KOPT-K1 (cell line): ENCODE data around the gene VSIG2.

Experiments
- H3K27ac ChIP-seq: fragments of 200-600 bp; sonication (generic); 2 replicates; pipeline ENCODE4 v1.5.1; 2016; ENCODE audit warnings: antibody characterized with exemption, mild to moderate bottlenecking, low read depth, low read length; ENCODE audit not compliant: poor library complexity, severe bottlenecking
- H3K36me3 ChIP-seq: fragments of 200-600 bp; sonication (generic); 2 replicates; pipeline ENCODE4 v1.5.1; 2017; ENCODE audit warnings: antibody characterized with exemption, mild to moderate bottlenecking, low read length, moderate library complexity; ENCODE audit not compliant: insufficient read depth
- H3K9me3 ChIP-seq: fragments of 200-600 bp; sonication (generic); 2 replicates; pipeline ENCODE4 v1.5.1; 2017; ENCODE audit warnings: antibody characterized with exemption, low read length, mild to moderate bottlenecking; ENCODE audit not compliant: insufficient read depth, poor library complexity, severe bottlenecking

Gene VSIG2

DNA sequence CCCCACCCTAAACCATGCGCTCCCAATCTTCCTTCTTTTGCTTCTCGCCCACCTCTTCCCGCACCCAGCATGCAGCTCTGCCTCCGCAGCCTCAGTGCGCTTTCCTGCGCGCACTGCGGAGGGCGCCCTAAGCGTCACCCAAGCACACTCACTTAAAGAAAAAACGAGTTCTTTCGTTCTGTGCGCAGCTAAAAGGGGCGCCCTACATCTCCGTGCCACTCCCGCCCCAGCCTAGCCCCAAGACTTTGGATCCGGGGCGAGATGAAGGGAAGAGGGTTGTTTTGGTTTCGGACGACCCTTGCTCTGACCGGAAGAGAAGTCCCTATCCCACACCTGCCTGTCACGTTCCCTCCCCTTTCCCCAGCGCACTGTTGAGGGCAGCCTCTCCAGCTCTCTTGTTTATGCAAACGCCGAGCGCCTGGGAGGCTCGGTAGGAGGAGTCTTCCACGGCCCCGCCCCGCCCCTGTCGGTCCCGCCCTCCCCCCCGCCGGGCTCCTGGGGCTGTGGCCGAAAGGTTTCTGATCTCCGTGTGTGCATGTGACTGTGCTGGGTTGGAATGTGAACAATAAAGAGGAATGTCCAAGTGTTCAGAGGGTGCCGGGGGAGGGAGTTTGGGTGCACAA is 5.3 kb downstream of the VSIG2 start:
- no peaks in the 10 kb centered on the region for H3K36me3 ChIP-seq
- H3K27ac ChIP-seq, result no peak overlapping the region
- no peaks in the 10 kb centered on the region for H3K9me3 ChIP-seq

DNA sequence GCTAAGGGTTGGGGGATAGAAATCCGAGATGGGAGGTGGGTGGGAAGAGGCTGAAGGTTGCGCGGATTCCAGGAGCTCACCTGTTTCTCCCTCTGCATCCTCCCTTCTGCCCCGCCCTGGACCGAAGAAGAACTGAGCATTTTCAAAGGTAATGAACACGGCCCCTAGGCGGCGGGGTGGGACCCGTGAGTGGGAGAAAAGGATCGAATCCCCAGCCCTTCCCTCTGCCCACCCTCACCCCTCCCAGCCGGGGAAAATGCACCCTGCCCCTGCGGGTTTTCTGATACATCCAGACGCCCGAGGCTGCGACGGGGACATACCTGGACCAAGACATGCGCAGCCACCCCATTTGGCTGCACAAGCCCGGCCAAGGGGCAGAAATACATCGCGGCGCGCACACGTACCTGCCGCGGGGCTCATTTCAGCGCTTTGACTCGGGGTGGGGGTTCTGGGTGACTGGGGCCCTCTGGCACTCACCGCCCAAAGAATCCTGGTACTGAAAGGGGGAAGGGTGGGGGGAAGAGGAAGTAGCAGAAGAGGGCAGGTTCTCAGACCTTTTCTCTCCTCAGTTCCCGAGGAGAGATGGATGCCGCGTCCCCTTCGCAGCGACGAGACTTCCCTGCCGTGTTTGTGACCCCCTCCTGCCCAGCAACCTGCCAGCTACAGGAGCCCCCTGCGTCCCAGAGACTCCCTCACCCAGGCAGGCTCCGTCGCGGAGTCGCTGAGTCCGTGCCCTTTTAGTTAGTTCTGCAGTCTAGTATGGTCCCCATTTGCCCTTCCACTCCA is 6.0 kb downstream of the VSIG2 start:
- Histone ChIP-seq H3K36me3 (no peaks in the 10 kb centered on the region), H3K9me3 (no peaks in the 10 kb centered on the region), H3K27ac (no peak overlapping the region)

- H3K36me3 ChIP-seq, result no peaks in the 10 kb centered on the region
- no peaks in the 10 kb centered on the region for H3K9me3 ChIP-seq
- H3K27ac ChIP-seq, result no peak overlapping the region
These were observed 6.7 kb downstream of the VSIG2 start for GRCh38 chr11:124745270-124745834.

GRCh38 chr11:124743050-124743449 is 9.0 kb downstream of the VSIG2 start:
- Histone ChIP-seq H3K27ac (no peak overlapping the region), H3K9me3 (no peaks in the 10 kb centered on the region), H3K36me3 (no peaks in the 10 kb centered on the region)

DNA sequence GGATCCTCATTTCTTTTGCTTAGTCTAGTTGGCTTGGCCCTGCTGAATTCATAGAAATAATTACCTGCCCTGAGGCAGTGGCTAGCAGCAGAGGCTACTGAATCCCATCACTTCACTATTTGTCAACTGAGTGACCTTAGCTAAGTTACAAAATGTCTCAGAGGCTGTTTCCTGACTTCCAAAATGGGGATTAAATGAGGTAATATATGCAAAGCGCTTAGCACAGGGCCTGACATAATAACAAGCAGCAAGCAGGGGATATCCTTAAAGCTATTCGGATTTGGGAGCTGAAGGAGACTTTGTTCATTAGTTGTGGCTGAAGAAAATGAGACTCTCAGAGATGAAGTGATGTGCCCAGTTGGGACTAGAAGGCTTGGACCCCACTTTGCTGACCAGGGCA is 9.5 kb downstream of the VSIG2 start:
- Histone ChIP-seq H3K27ac (no peak overlapping the region), H3K9me3 (no peaks in the 10 kb centered on the region), H3K36me3 (no peaks in the 10 kb centered on the region)

DNA sequence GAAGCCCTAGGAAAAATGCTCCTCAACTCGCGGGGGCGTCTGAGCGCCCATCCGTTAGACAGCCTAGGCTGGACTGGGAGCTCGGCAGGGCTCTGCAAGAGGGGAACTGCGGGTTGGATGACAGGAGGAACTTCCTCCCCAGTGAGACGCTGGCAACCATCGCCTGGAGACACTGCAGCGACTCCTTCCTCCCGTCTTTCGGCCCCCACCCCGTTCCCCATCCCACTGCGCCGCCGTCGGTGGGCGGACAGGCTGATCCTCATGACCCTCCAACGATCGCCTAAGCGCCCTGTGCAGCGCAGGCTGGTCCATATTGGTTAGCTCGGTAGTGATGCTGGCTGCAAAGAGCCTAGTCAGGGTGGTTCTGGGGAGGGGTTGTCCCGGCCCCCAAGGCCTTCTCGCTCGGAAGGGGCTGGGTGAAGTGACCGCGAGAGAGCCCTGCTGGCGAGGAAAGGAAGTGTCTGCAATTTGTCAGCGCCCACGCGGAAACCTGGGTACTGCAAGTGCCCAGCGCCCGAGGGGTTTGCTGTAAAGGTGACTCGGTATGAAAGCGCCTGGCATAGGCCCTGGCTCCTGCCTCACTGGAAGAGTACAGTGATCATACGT is 11.7 kb downstream of the VSIG2 start:
- no peaks in the 10 kb centered on the region for H3K9me3 ChIP-seq
- no peaks in the 10 kb centered on the region for H3K36me3 ChIP-seq
- H3K27ac ChIP-seq, result no peak overlapping the region

- no peaks in the 10 kb centered on the region for H3K9me3 ChIP-seq
- no peak within 1 kb of the TSS for H3K27ac ChIP-seq
- no peaks in the 10 kb centered on the region for H3K36me3 ChIP-seq
These were observed 12.4 kb downstream of the VSIG2 start, which contains the start of gene NRGN for GRCh38 chr11:124739479-124740276. Gene NRGN (plus strand): TSS chr11:124739942. CDS start chr11:124740085, 143 bp downstream.

DNA sequence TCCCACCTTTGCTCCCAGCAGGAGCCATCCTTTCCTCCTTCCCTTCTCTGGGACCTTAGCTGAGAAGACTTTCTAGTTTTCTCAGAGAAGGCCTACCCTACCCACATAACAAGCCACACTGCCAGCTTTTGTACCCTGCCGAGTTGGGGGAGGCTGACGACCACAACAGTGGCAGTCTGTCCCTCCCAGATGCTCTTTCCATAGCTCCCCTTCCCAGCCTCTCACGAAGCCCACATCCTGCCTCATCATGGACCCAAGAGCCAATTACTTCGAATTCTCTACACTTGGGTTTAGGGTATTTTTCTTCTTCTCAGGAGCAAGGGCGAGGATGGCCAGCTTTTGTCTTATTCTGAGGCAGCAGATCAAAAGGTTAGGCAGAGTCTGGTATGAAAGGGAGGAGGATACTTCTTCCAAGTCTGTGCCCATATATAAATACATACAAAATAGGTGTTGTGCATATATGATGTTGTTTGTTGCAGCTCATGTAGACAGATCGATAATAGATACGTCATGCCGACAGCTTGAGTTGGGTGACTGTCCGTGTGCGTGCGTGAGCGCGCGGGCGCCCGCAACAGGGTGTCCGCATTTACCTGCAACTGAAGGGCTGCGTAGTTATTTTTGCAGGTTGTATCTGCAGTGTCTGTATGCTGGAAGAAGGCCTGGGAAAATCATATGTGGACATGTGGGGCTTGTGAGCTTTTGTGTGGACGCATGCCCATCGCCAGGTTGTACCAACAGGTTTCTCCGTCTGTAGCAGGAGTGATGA is 13.2 kb downstream of the VSIG2 start:
- Histone ChIP-seq H3K27ac (no peak overlapping the region), H3K9me3 (no peaks in the 10 kb centered on the region), H3K36me3 (no peaks in the 10 kb centered on the region)

- no peak overlapping the region for H3K27ac ChIP-seq
- no peaks in the 10 kb centered on the region for H3K36me3 ChIP-seq
- no peaks in the 10 kb centered on the region for H3K9me3 ChIP-seq
These were observed 14.3 kb downstream of the VSIG2 start for GRCh38 chr11:124737638-124738305.

GRCh38 chr11:124736736-124737135 is 15.3 kb downstream of the VSIG2 start:
- H3K36me3 ChIP-seq, result no peaks in the 10 kb centered on the region
- no peaks in the 10 kb centered on the region for H3K9me3 ChIP-seq
- H3K27ac ChIP-seq, result no peak overlapping the region

DNA sequence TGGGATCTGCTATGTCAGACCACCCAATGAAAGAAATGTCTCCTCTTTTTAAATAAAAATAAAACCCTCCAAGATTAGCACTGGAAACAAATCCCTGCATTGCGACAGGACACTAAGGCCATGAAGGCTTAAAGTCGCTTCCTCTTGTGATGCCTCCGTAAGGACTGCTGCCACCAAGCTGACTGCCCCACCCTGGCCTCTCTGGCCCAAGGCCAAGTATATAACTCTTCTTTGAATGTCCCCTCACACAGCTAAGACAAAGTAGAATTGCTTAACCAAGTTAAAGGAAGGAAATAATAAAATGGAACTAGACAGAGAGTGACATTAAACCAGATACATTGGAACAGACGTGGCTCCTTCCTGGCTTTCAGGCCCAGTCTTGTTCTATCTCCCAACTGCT is 19.8 kb downstream of the VSIG2 start:
- Histone ChIP-seq H3K27ac (no peak overlapping the region), H3K36me3 (no peaks in the 10 kb centered on the region), H3K9me3 (no peaks in the 10 kb centered on the region)

DNA sequence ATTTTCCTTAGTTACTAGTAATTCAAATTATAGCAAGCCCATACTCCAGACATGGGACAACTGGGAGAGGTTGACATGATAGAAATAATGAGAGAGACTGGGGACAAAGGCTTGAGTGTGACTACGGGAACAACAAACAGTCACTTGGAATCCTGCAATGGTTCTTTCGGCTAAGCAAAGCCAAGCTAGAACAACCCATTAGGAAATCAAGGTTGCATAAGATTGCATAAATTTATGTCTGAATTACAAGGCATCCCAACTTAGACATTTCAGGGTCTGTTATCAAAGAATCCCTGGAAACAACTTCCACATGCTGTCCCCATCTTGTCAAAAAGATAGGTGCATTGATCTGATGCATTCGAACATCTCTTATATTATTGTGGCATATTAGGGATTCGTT is 22.5 kb downstream of the VSIG2 start:
- H3K27ac ChIP-seq, result no peak overlapping the region
- no peaks in the 10 kb centered on the region for H3K9me3 ChIP-seq
- H3K36me3 ChIP-seq, result no peaks in the 10 kb centered on the region

DNA sequence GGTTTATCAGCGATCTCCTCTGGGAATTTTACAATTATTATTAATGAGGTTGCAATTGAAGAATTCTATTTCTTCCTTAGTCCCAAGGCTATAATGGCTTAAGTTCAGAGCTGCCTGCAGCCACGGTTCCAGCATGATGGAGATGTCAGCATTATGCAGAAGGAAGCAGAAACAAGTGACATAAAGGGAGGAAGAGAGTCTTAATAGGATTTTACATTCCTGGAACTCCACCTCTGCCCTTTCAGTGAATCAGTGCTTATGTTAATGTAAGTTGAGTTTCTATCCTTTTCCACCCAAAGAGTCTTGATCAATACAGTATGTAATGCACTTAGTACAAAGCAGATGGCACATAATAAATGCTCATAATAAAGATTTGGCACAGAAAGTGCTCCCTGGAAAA is 23.9 kb downstream of the VSIG2 start:
- no peak overlapping the region for H3K27ac ChIP-seq
- no peaks in the 10 kb centered on the region for H3K9me3 ChIP-seq
- no peaks in the 10 kb centered on the region for H3K36me3 ChIP-seq

DNA sequence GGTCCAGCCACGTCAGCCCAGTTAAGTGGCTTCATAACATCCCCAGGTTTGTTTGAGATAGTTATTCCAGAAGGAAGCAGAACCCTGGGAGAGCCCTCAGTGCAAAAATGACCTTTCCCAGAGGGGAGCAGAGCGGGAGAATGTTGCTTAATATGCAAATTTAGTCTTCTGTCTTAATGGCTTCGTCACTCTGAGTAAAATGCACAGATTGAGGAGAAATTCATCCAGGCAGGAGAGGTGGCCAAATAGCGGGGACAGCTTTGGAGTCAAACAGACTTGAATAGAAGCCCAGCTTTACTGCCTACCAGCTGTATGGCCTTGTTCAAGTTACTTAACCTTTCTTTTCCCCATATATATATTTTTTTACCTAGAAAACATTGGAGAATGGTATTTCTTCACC is 24.6 kb downstream of the VSIG2 start:
- Histone ChIP-seq H3K36me3 (no peaks in the 10 kb centered on the region), H3K27ac (no peak overlapping the region), H3K9me3 (no peaks in the 10 kb centered on the region)
